ENCODE data around the gene SYNM.
"Not testable (repeated sequence)": the region's sequence is repeated elsewhere in the genome, so short reads cannot be mapped to it uniquely, and the experiment has no call there.

Gene SYNM

DNA sequence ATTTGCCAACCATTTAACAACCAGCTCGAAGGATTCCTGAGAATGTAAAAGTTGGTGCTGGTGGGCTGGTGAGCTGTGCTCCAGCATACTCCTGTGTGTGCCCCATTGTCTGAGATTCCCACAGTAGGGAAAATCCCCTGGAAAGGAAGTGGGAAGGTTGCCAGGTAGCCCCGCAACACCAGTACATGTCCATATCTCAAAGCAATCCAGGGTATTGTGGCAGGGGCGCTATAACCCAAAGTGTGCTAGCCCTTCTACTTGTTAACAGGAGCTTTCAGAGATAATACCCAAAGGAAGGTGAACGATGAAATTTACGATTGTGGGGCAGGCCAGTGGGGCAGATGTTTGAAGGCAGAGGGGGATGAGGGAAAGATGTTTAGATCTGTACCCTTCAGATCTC is 42.7 kb upstream of the SYNM start:
- no peak for TF ChIP-seq CTCF (IDR thresholded peaks at IDR 0.05; ENCODE audit: low read depth, low read length)
- DNase-seq (ENCODE audit: extremely low read depth, low read depth): no peak

DNA sequence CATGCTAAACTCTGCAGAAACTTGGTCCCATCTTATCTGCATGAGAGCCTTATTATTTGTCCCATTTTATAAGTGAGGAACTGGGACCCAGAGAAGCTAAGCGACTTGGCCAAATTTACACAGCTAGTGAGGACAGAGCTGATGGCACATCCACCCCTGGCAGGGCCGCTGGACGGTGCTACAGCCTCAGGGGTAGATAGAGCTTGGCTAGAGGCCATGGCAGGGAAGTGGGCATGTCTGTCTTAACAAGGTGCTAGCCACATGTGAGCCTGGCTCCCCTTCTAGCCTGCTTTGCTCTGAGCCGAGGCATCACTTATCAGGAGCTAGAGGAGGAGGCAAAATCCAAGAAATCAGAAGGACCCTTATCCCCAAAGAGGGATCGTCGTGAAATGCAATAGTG is 36.7 kb upstream of the SYNM start:
- TF ChIP-seq CTCF (IDR thresholded peaks at IDR 0.05; ENCODE audit: low read depth, low read length): no peak
- no peak for DNase-seq (ENCODE audit: extremely low read depth, low read depth)

- no peak for TF ChIP-seq CTCF (IDR thresholded peaks at IDR 0.05; ENCODE audit: low read depth, low read length)
Measured at GRCh38 chr15:99070208-99070607, 34.7 kb upstream of the SYNM start.

DNA sequence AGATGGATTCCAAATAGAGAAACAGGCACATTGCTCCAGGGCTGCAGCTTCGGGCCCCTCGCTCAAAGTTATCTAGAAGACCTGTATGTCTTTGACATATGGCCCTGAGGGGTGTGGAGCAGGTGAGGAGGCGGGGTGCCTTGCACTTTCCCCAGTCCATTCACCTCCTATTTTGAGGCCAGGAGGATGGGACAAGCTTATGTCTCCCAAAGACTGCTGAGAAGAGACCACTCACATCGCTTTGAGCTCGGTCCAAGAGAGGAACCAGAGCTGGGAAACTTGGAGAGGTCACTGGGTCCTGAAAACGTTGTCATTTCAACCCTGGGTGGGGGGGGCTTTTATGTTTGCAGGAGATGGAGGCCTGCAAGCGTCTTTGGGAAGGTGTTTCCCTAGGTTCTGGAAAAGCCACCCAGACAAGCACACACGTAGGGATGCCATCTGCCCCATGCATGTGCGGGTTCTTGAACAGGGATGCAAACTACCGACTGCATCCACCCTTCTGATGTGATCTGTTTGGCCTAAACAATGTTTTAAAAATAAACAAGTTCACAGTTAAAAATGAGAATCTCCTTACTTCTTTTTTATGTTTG is 33.7 kb upstream of the SYNM start:
- no peak for TF ChIP-seq CTCF (IDR thresholded peaks at IDR 0.05; ENCODE audit: low read depth, low read length)
- DNase-seq (ENCODE audit: extremely low read depth, low read depth): no peak

More at GRCh38 chr15:99070208-99070607, 34.7 kb upstream of the SYNM start:
- DNase-seq (ENCODE audit: extremely low read depth, low read depth): no peak

DNA sequence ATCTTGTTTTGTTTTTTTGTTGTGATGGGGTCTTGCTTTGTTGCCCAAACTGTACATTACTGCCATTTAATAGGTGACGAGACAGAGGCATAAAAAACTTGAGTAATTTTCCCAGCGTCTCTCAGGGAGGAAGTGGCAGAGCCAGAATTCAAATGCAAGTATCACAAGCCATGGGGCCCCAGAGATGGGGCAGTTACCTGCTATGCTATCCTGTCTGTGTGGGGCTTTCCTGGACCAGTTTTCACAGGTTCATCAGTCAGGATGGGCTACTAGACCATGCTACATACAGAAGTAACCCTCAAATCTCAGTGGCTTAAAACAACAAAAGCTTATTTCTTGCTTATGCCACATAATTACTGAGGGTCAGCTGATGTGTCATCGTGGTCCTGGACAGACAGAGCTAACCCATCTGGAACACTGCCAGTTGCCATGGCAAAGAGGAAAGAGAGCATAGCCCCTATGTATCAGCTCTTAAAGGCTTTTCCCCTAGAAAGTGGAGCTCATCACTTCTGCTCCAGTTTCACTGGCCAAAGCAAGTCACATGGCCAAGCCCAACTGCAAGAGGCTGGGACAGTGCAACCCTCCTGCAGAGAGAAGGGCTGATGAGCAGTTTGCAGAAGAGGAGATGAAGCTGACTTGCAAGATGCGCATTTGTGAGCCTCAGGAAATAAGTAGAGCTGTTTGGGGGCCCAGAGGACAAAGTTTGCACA is 31.7 kb upstream of the SYNM start:
- DNase-seq (ENCODE audit: extremely low read depth, low read depth): no peak
- TF ChIP-seq CTCF (IDR thresholded peaks at IDR 0.05; ENCODE audit: low read depth, low read length): no peak

DNA sequence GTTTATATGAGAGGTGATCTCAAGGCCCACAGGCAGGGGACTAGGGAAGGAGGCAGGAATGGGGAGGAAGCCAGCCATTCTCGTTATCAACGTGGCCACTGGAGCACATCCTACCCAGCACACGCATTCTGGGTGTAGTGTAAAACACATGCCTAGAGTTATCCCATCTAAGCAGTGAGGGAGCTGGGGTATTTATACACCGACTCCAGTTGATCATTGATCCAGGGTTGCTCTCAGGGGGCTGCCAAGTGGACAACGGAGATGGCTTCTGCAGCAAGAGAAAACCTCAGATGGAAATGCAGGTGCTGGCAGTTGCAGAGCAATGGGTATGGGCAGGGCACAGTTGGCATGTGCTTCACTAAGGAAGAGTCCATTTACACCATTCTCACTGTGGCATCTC is 30.4 kb upstream of the SYNM start:
- DNase-seq (ENCODE audit: extremely low read depth, low read depth): no peak
- TF ChIP-seq CTCF (IDR thresholded peaks at IDR 0.05; ENCODE audit: low read depth, low read length): no peak

GRCh38 chr15:99075059-99075652 is 29.7 kb upstream of the SYNM start:
- DNase-seq (ENCODE audit: extremely low read depth, low read depth): not testable (repeated sequence)

Measured in AG09319 (cell line).